ENCODE data around the gene MGAT4A. TPM values are rescaled to one million over a fixed set of nuclear protein-coding genes. Genes with fewer than 3 reads are reported as not detected.
"Not testable (repeated sequence)": the region's sequence is repeated elsewhere in the genome, so short reads cannot be mapped to it uniquely, and the experiment has no call there.

Gene MGAT4A
- total RNA-seq, 4 donors from 2014 or later = 4.2 to 14.1 (median 12.2) TPM

DNA sequence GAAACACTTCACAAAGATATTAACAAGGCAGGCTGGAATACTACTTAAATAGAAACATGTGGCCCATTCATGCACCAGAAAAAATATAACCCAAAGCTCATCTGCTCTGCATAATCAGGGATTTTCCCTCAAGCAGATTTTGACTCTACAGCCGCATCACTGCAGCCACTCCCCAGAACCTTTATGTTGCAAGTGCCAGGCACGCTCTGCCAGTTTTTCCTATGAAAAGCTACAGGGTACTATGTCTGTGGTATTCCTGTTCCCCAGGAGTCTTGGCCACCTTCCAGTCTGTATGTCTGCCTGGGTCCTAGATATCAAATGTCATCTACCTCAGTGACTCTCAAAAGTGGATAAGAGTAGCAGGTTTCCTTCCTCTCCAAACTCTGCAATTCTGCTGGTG lies 126.4 kb downstream of the MGAT4A start:
- no peak for TF ChIP-seq POLR2A (IDR thresholded peaks at IDR 0.05)
- TF ChIP-seq, protein P1, sequence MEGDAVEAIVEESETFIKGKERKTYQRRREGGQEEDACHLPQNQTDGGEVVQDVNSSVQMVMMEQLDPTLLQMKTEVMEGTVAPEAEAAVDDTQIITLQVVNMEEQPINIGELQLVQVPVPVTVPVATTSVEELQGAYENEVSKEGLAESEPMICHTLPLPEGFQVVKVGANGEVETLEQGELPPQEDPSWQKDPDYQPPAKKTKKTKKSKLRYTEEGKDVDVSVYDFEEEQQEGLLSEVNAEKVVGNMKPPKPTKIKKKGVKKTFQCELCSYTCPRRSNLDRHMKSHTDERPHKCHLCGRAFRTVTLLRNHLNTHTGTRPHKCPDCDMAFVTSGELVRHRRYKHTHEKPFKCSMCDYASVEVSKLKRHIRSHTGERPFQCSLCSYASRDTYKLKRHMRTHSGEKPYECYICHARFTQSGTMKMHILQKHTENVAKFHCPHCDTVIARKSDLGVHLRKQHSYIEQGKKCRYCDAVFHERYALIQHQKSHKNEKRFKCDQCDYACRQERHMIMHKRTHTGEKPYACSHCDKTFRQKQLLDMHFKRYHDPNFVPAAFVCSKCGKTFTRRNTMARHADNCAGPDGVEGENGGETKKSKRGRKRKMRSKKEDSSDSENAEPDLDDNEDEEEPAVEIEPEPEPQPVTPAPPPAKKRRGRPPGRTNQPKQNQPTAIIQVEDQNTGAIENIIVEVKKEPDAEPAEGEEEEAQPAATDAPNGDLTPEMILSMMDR (IDR thresholded peaks at IDR 0.05 in 4 of 5, conservative IDR thresholded peaks at IDR 0.05 in 1 of 5) = no peak
- in situ Hi-C loops (cut with MboI; ENCODE audit: low sequenced_read_pairs in 4 of 4) (loop anchor here in 1 of 4 donors (10.0 to 25.0 kb wide), 2 partner anchors 190 to 583 kb away; partner anchors contain the start of genes MITD1 and MRPL30), intact Hi-C loops (cut with DNase I; ENCODE audit: low total_unique reads) (loop anchor here (10.0 kb wide), 3 partner anchors 190 to 670 kb away; partner anchors contain the start of genes LIPT1 and TSGA10)
- Histone ChIP-seq H3K9me3 (no peaks in the 10 kb centered on the region), H3K36me3 (peaks cover 0 to 39% of the 10 kb centered on the region in 2 donors), H3K27me3 (no peaks in the 10 kb centered on the region), H3K27ac (peak overlapping the region in 1 of 4 donors; percentile 29), H3K4me3 (no peak overlapping the region), H3K4me1 (peaks cover 35 to 36% of the 10 kb centered on the region in 2 donors)
- DNase-seq (no peak), ATAC-seq (no peak)

DNA sequence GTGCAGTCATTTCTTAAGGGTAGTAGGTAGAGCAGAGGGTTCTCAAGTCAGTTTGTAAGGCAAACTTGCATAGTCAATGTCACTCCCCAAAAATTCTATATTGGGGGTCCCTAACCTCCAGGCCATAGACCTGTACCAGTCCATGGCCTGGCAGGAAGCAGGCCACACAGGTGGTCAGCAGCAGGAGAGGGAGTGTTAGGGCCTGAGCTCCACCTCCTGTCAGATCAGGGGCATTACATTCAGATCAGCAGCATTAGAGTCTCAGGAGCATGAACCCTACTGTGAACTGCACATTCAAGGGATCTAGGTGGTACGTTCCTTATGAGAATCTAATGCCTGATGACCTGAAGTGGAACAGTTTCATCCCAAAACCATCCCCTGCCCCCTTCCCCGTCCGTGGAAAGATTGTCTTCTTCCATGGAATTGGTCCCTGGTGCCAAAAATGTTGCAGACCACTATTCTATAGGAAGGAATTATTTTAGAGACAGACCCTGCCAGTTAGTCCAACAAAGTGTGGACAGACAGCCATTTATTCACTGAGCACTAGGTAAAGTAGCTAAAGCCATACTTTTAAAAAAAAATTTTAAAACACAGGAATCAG lies 129.3 kb downstream of the MGAT4A start:
- DNase-seq (no peak), ATAC-seq (peak in 1 of 2 donors; percentile 57)
- Histone ChIP-seq H3K4me1 (peaks cover 20 to 25% of the 10 kb centered on the region in 2 donors), H3K4me3 (no peak overlapping the region), H3K27me3 (no peaks in the 10 kb centered on the region), H3K27ac (no peak overlapping the region), H3K36me3 (peaks cover 2 to 61% of the 10 kb centered on the region in 2 donors), H3K9me3 (no peaks in the 10 kb centered on the region)
- no peak for TF ChIP-seq POLR2A (IDR thresholded peaks at IDR 0.05)
- TF ChIP-seq, protein P1 (IDR thresholded peaks at IDR 0.05 in 4 of 5, conservative IDR thresholded peaks at IDR 0.05 in 1 of 5) = peak in 4 of 5 experiments; percentile 19 to 46 (median 42)
- intact Hi-C loops (cut with DNase I; ENCODE audit: low total_unique reads) (loop anchor here (10.0 kb wide), 3 partner anchors 187 to 667 kb away; partner anchors contain the start of genes LIPT1 and TSGA10), in situ Hi-C loops (cut with MboI; ENCODE audit: low sequenced_read_pairs in 4 of 4) (loop anchor here in 1 of 4 donors (10.0 to 25.0 kb wide), 2 partner anchors 187 to 586 kb away; partner anchors contain the start of genes MITD1 and MRPL30)

DNA sequence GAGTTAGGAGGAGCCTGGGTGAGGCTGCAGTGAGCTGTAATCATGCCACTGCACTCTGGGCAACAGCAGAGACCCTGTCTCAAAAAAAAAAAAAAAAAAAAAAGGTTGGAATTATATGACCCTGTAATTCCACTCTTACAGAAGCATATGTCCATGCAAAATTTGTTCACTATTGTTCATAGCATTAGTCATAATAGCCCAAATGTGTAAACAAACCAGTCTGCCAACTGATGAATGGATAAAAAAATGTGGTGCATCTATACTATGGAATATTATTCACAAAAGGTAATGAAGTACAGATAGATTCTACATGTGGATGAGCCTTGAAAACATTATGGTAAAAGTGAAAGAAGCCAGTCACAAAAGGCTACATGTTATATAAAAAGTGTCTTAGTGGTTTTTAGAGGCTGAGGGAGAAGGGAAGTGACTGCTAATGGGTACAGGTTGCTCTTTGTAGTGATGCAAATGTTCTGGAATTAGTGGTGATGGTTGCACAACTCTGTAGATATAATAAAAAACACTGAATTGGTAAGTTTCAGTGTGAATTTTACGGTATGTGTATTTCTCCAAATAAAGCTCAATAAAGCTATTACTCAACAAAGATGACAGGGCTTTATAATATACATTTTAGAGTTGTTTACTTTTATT lies 132.0 kb downstream of the MGAT4A start:
- H3K27me3 ChIP-seq = no peaks in the 10 kb centered on the region
- no peaks in the 10 kb centered on the region for H3K9me3 ChIP-seq
- H3K27ac ChIP-seq = no peak overlapping the region
- DNase-seq (no peak), ATAC-seq (no peak)
- intact Hi-C loops (cut with DNase I; ENCODE audit: low total_unique reads) = no loop called here
- H3K4me1 ChIP-seq = peaks cover 0 to 1% of the 10 kb centered on the region in 2 donors
- peaks cover 2 to 61% of the 10 kb centered on the region in 2 donors for H3K36me3 ChIP-seq
- TF ChIP-seq, protein P1 (IDR thresholded peaks at IDR 0.05 in 4 of 5, conservative IDR thresholded peaks at IDR 0.05 in 1 of 5) = no peak
- TF ChIP-seq POLR2A (IDR thresholded peaks at IDR 0.05) = no peak
- no peak overlapping the region for H3K4me3 ChIP-seq
- in situ Hi-C loops (cut with MboI; ENCODE audit: low sequenced_read_pairs in 4 of 4) = no loop called here

DNA sequence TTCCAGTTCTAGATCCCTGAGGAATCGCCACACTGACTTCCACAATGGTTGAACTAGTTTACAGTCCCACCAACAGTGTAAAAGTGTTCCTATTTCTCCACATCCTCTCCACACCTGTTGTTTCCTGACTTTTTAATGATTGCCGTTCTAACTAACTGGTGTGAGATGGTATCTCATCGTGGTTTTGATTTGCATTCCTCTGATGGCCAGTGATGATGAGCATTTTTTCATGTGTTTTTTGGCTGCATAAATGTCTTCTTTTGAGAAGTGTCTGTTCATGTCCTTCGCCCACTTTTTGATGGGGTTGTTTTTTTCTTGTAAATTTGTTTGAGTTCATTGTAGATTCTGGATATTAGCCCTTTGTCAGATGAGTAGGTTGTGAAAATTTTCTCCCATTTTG lies 136.3 kb downstream of the MGAT4A start:
- ATAC-seq; intact Hi-C loops (cut with DNase I; ENCODE audit: low total_unique reads); H3K27ac ChIP-seq; DNase-seq; H3K27me3 ChIP-seq; H3K9me3 ChIP-seq; H3K4me3 ChIP-seq; H3K4me1 ChIP-seq; in situ Hi-C loops (cut with MboI; ENCODE audit: low sequenced_read_pairs in 4 of 4): not testable (repeated sequence)
- peaks cover 2 to 23% of the 10 kb centered on the region in 2 donors for H3K36me3 ChIP-seq

DNA sequence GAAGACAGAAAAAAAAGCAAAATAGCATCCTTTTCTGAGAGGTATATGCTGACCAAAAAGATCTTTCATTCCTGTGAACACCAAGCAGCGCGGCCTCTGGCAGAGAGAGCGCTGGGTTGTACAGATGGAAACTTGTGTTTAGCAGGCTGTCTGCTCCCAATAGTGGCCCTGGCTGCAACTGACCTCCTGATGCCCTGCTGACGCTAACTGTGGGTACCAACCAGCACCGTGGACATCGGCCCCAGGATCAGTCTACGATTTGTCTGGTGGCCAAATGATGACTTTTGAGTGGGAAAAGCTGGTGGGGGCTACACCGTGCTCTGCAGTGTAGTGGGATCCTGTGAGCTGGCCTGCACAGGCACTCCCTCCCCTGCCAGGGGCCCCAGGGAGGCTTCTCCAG lies 138.4 kb downstream of the MGAT4A start:
- no peaks in the 10 kb centered on the region for H3K4me1 ChIP-seq
- H3K9me3 ChIP-seq = no peaks in the 10 kb centered on the region
- no peaks in the 10 kb centered on the region for H3K27me3 ChIP-seq
- DNase-seq = no peak
- no peak for ATAC-seq
- no peak for TF ChIP-seq POLR2A (IDR thresholded peaks at IDR 0.05)
- TF ChIP-seq, protein P1 (IDR thresholded peaks at IDR 0.05 in 4 of 5, conservative IDR thresholded peaks at IDR 0.05 in 1 of 5) = no peak
- H3K36me3 ChIP-seq = peaks cover 2 to 5% of the 10 kb centered on the region in 2 donors
- no peak overlapping the region for H3K4me3 ChIP-seq
- intact Hi-C loops (cut with DNase I; ENCODE audit: low total_unique reads) (no loop called here), in situ Hi-C loops (cut with MboI; ENCODE audit: low sequenced_read_pairs in 4 of 4) (no loop called here)
- H3K27ac ChIP-seq = no peak overlapping the region

All from gastrocnemius medialis (tissue), 4 donors.